ENCODE measurements around the gene NAPSA. TPM values are rescaled to one million over a fixed set of nuclear protein-coding genes. Genes with fewer than 3 reads are reported as not detected.

The NAPSA gene
- total and polyA plus RNA-seq, 2 donors (not counting 3 experiments of a cell fraction or from before 2014, with no cell fraction given) = 0.19 TPM; not detected in 1

DNA sequence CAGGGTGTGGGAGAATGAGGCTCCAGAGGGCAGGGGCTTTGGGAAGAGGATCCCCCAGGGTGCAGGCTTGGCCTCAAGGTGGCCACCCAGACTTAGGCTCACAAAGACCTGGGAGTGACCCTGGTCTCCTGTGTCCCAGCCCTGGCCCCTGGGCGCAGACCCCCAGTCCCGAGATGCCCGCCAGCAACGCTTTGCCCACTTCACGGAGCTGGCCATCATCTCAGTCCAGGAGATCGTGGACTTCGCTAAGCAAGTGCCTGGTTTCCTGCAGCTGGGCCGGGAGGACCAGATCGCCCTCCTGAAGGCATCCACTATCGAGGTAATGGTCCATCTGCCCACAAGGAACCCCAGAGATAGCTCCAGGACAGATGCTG, 13.4 kb upstream of the NAPSA start:
- intact Hi-C loops (cut with micrococcal nuclease) = no loop called here
- CTCF ChIA-PET = interaction anchor here (0.9 kb wide), 1 partner anchor 50 kb away, joined by 3 read pairs; the partner anchor contains the start of gene KCNC3
- TF ChIP-seq FOS (IDR thresholded peaks at IDR 0.05; ENCODE audit: borderline replicate concordance, insufficient read depth, low read length) (no peak), POLR2AphosphoS5 (IDR thresholded peaks at IDR 0.05; ENCODE audit: insufficient read depth, low read depth, low read length) (no peak), EZH2 (IDR thresholded peaks at IDR 0.05; ENCODE audit: borderline replicate concordance, low read depth, low read length, severe bottlenecking) (no peak), MYC (IDR thresholded peaks at IDR 0.05; ENCODE audit: low read depth, low read length) (no peak), JUN (IDR thresholded peaks at IDR 0.05; ENCODE audit: borderline replicate concordance, insufficient read depth, insufficient read length, low read depth) (no peak), GATA2 (IDR thresholded peaks at IDR 0.05; ENCODE audit: insufficient read depth, insufficient read length, low read depth, low read length) (no peak), POLR2A (IDR thresholded peaks at IDR 0.05; ENCODE audit: low read depth, low read length) (no peak)
- TF ChIP-seq, protein P1, sequence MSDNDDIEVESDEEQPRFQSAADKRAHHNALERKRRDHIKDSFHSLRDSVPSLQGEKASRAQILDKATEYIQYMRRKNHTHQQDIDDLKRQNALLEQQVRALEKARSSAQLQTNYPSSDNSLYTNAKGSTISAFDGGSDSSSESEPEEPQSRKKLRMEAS (IDR thresholded peaks at IDR 0.05; ENCODE audit: insufficient read depth, insufficient read length) = no peak
- TF ChIP-seq, protein P2, sequence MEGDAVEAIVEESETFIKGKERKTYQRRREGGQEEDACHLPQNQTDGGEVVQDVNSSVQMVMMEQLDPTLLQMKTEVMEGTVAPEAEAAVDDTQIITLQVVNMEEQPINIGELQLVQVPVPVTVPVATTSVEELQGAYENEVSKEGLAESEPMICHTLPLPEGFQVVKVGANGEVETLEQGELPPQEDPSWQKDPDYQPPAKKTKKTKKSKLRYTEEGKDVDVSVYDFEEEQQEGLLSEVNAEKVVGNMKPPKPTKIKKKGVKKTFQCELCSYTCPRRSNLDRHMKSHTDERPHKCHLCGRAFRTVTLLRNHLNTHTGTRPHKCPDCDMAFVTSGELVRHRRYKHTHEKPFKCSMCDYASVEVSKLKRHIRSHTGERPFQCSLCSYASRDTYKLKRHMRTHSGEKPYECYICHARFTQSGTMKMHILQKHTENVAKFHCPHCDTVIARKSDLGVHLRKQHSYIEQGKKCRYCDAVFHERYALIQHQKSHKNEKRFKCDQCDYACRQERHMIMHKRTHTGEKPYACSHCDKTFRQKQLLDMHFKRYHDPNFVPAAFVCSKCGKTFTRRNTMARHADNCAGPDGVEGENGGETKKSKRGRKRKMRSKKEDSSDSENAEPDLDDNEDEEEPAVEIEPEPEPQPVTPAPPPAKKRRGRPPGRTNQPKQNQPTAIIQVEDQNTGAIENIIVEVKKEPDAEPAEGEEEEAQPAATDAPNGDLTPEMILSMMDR (IDR thresholded peaks at IDR 0.05; ENCODE audit: extremely low read depth in 1 of 2, insufficient read depth in 1 of 2, low read depth in 1 of 2, low read length in 2 of 2) = no peak

More for the DNA sequence above, 13.4 kb upstream of the NAPSA start:
- H3K9me3 ChIP-seq (replicated peaks; ENCODE audit: control insufficient read depth, insufficient read depth, low read length) = no peaks in the 10 kb centered on the region
- DNase-seq (ENCODE audit: low read depth, low spot score) (no peak), FAIRE-seq (no peak)
- peaks cover 17% of the 10 kb centered on the region for H3K4me1 ChIP-seq (ENCODE audit: control insufficient read depth, extremely low read depth, insufficient read depth, low read length)
- no peak overlapping the region for H3K4me3 ChIP-seq (replicated peaks in 1 of 3; ENCODE audit: insufficient read depth in 1 of 3, low read depth in 1 of 3, low read length in 3 of 3)
- no peaks in the 10 kb centered on the region for H4K20me1 ChIP-seq (replicated peaks; ENCODE audit: control insufficient read depth, extremely low read depth, insufficient read depth, low read length)
- H3K27me3 ChIP-seq (ENCODE audit: control insufficient read depth in 2 of 2, insufficient read depth in 2 of 2, low read length in 2 of 2) = no peaks in the 10 kb centered on the region
- H3K79me2 ChIP-seq (ENCODE audit: control insufficient read depth, insufficient read depth, low read length) = peaks cover 1% of the 10 kb centered on the region
- no peaks in the 10 kb centered on the region for H3K9me1 ChIP-seq (replicated peaks; ENCODE audit: control insufficient read depth, extremely low read depth, insufficient read depth, low read length)
- dilution Hi-C loops (cut with MboI; ENCODE audit: extremely low pct_ligation_motif_present, low sequenced_read_pairs) = no loop called here
- H3K36me3 ChIP-seq (ENCODE audit: control insufficient read depth in 2 of 2, extremely low read depth in 1 of 2, insufficient read depth in 2 of 2, low read length in 2 of 2) = peaks cover 6 to 36% of the 10 kb centered on the region in 2 experiments
- H3K9ac ChIP-seq (replicated peaks; ENCODE audit: extremely low read depth, insufficient read depth, low read length) = no peak overlapping the region
- H3K4me2 ChIP-seq (ENCODE audit: insufficient read depth, low read length) = no peak overlapping the region
- POLR2A ChIA-PET = no interaction called here
- H3K27ac ChIP-seq (ENCODE audit: insufficient read depth, low read depth, low read length) = no peak overlapping the region
- BruUV-seq (replicated peaks) = no TSS peak
- no peak overlapping the region for H2AFZ ChIP-seq (ENCODE audit: low read depth, low read length)

Data from endothelial cell of umbilical vein (primary cell).